GM12864 (cell line): ENCODE data around the gene LRRC74B.

ENCODE experiments used
- DNase-seq: peaks from one replicate; pipeline ENCODE4 v3.0.0-alpha.2; 2011; ENCODE audit warnings: low read depth
- H3K4me3 ChIP-seq: 2 replicates; pipeline ENCODE4 v1.5.1; 2011; ENCODE audit warnings: mild to moderate bottlenecking, low read depth, low read length, control low read depth
- CTCF ChIP-seq: IDR thresholded peaks from 2 replicates; pipeline ENCODE4 v1.5.1; 2011; ENCODE audit warnings: low read depth, mild to moderate bottlenecking, moderate library complexity, low read length, control low read depth, inconsistent platforms; ENCODE audit errors: missing control alignments

The LRRC74B gene

GRCh38 chr22:21108379-21109115 is 62.8 kb downstream of the LRRC74B start:
- no peak for TF ChIP-seq CTCF

More at GRCh38 chr22:21108379-21109115, 62.8 kb downstream of the LRRC74B start:
- no peak for DNase-seq
- H3K4me3 ChIP-seq: no peak overlapping the region
